ENCODE data around the gene TICAM2.

Gene TICAM2

DNA sequence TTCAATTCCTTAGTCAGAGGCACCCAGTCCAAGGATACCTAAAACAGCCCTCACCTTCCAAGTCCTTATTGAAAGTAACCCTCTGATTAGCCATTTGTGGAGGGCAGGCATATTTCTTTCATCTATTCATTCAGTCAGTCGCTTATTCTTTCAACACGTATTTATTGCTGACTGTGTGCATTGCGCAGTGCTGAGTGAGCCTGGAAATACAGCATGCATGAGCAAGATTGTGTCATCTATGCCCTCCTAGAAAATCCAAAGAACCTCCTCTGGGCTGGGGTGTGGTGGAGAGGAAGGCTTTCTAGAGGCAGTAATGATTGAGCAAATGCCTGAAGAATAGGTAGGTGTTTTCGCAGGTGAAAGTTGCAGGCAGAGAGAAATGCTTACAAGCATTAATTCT lies 49.2 kb downstream of the TICAM2 start:
- no peak overlapping the region for H3K4me3 ChIP-seq (ENCODE audit: low read length)
- H3K27me3 ChIP-seq (replicated peaks; ENCODE audit: insufficient read depth, low read length), result no peaks in the 10 kb centered on the region
- DNase-seq, result no peak
- TF ChIP-seq, protein P1, sequence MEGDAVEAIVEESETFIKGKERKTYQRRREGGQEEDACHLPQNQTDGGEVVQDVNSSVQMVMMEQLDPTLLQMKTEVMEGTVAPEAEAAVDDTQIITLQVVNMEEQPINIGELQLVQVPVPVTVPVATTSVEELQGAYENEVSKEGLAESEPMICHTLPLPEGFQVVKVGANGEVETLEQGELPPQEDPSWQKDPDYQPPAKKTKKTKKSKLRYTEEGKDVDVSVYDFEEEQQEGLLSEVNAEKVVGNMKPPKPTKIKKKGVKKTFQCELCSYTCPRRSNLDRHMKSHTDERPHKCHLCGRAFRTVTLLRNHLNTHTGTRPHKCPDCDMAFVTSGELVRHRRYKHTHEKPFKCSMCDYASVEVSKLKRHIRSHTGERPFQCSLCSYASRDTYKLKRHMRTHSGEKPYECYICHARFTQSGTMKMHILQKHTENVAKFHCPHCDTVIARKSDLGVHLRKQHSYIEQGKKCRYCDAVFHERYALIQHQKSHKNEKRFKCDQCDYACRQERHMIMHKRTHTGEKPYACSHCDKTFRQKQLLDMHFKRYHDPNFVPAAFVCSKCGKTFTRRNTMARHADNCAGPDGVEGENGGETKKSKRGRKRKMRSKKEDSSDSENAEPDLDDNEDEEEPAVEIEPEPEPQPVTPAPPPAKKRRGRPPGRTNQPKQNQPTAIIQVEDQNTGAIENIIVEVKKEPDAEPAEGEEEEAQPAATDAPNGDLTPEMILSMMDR (IDR thresholded peaks at IDR 0.05; ENCODE audit: low read length), result no peak
- TF ChIP-seq EZH2phosphoT487 (IDR thresholded peaks at IDR 0.05; ENCODE audit: low read length) (no peak), EZH2 (optimal IDR thresholded peaks at IDR 0.05; ENCODE audit: low read depth, low read length) (no peak)
- no peaks in the 10 kb centered on the region for H4K20me1 ChIP-seq (ENCODE audit: insufficient read depth, low read length)
- H3K9ac ChIP-seq (ENCODE audit: low read length), result no peak overlapping the region
- no peaks in the 10 kb centered on the region for H3K4me1 ChIP-seq (ENCODE audit: low read length)
- no peaks in the 10 kb centered on the region for H3K9me3 ChIP-seq (replicated peaks; ENCODE audit: insufficient read depth, low read length)
- H3K79me2 ChIP-seq (ENCODE audit: low read length), result no peaks in the 10 kb centered on the region
- H3F3A ChIP-seq (ENCODE audit: insufficient read depth, low read length), result no peaks in the 10 kb centered on the region
- H2AFZ ChIP-seq (ENCODE audit: low read length), result no peak overlapping the region
- H3K4me2 ChIP-seq (ENCODE audit: low read depth, low read length), result no peak overlapping the region
- H3K27ac ChIP-seq (ENCODE audit: low read length), result no peak overlapping the region
- H3K36me3 ChIP-seq (replicated peaks; ENCODE audit: insufficient read depth, low read length), result no peaks in the 10 kb centered on the region
- no peaks in the 10 kb centered on the region for H3K9me2 ChIP-seq (replicated peaks; ENCODE audit: insufficient read depth, low read length)

DNA sequence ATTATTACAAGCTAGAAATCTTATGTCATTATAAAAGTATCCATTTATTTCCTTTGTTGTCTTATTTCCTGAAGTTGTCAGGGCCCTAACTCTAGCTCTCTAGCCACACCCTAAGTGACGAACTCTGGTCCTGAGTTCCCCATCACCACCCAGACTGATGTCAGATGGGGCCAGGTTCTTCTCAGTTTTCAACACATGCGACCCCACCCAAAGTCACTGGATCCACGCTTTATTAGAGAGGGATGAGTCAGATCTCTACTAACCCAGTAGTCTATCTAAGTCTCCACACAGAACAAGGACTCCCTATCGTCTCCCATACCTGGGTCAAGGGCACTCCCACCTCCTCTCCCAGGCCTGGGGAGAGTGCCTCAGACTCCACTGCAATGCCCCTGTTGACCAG lies 50.9 kb downstream of the TICAM2 start:
- no peak overlapping the region for H3K4me3 ChIP-seq (ENCODE audit: low read length)

DNA sequence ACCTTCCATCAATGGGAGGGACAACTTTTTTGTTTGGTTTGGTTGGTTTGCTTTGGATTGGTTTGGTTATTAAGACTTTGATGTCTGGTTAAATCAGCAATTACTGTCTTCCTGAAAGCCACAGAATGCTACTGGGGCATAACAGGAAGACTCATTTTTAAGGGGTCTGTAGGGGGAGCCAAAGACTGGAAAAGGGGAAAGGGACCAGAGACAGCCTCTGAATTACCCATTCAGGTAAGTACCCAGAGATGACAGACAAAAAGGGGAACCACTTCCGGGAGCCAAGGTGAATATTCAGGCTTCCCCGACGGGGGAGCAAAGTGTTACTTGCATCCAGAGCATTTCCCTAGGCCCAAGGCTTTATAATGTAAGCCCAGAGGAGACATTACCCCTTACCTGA lies 53.1 kb downstream of the TICAM2 start:
- Histone ChIP-seq H3K4me2 (ENCODE audit: low read depth, low read length) (no peak overlapping the region), H3K36me3 (replicated peaks; ENCODE audit: insufficient read depth, low read length) (no peaks in the 10 kb centered on the region), H3K9me3 (replicated peaks; ENCODE audit: insufficient read depth, low read length) (no peaks in the 10 kb centered on the region), H2AFZ (ENCODE audit: low read length) (no peak overlapping the region), H3K4me3 (ENCODE audit: low read length) (no peak overlapping the region), H3K9me2 (replicated peaks; ENCODE audit: insufficient read depth, low read length) (no peaks in the 10 kb centered on the region), H3K4me1 (ENCODE audit: low read length) (no peaks in the 10 kb centered on the region), H3K27ac (ENCODE audit: low read length) (no peak overlapping the region), H3K27me3 (replicated peaks; ENCODE audit: insufficient read depth, low read length) (no peaks in the 10 kb centered on the region), H4K20me1 (ENCODE audit: insufficient read depth, low read length) (no peaks in the 10 kb centered on the region), H3K79me2 (ENCODE audit: low read length) (no peaks in the 10 kb centered on the region), H3F3A (ENCODE audit: insufficient read depth, low read length) (peaks cover 3% of the 10 kb centered on the region), H3K9ac (ENCODE audit: low read length) (no peak overlapping the region)
- TF ChIP-seq EZH2phosphoT487 (IDR thresholded peaks at IDR 0.05; ENCODE audit: low read length), result no peak
- TF ChIP-seq, protein P1 (IDR thresholded peaks at IDR 0.05; ENCODE audit: low read length), result 0 out of 2 replicates have a peak, but pooled peaks have one; percentile 5
- DNase-seq, result no peak

More for the DNA sequence above, 50.9 kb downstream of the TICAM2 start:
- no peaks in the 10 kb centered on the region for H3K9me2 ChIP-seq (replicated peaks; ENCODE audit: insufficient read depth, low read length)
- TF ChIP-seq EZH2 (optimal IDR thresholded peaks at IDR 0.05; ENCODE audit: low read depth, low read length) (no peak), EZH2phosphoT487 (IDR thresholded peaks at IDR 0.05; ENCODE audit: low read length) (no peak)
- TF ChIP-seq, protein P1 (IDR thresholded peaks at IDR 0.05; ENCODE audit: low read length), result no peak
- no peaks in the 10 kb centered on the region for H3K36me3 ChIP-seq (replicated peaks; ENCODE audit: insufficient read depth, low read length)
- no peaks in the 10 kb centered on the region for H3F3A ChIP-seq (ENCODE audit: insufficient read depth, low read length)
- no peak overlapping the region for H2AFZ ChIP-seq (ENCODE audit: low read length)
- H3K9ac ChIP-seq (ENCODE audit: low read length), result no peak overlapping the region
- no peaks in the 10 kb centered on the region for H3K27me3 ChIP-seq (replicated peaks; ENCODE audit: insufficient read depth, low read length)
- no peak for DNase-seq
- H4K20me1 ChIP-seq (ENCODE audit: insufficient read depth, low read length), result no peaks in the 10 kb centered on the region
- H3K79me2 ChIP-seq (ENCODE audit: low read length), result no peaks in the 10 kb centered on the region
- H3K9me3 ChIP-seq (replicated peaks; ENCODE audit: insufficient read depth, low read length), result no peaks in the 10 kb centered on the region
- H3K4me1 ChIP-seq (ENCODE audit: low read length), result no peaks in the 10 kb centered on the region
- no peak overlapping the region for H3K27ac ChIP-seq (ENCODE audit: low read length)
- H3K4me2 ChIP-seq (ENCODE audit: low read depth, low read length), result no peak overlapping the region

All from MM.1S (cell line).